Esophagus muscularis mucosa (tissue), 3 donors: ENCODE measurements around the gene AQP6.

ENCODE experiments used
- EP300 ChIP-seq: sonication (generic); formaldehyde crosslinking; IDR thresholded peaks from one replicate; pipeline ENCODE4 v1.6.1; 2017; ENCODE audit warnings: antibody characterized with exemption
- TF ChIP-seq, protein P1 (sequence below), 3 experiments: fragments of 200-600 bp in 2 of 3; fragments of 450-650 bp in 1 of 3; sonication (generic) in 2 of 3; IDR thresholded peaks; one replicate each; pipeline ENCODE4 v1.5.1; 2017 to 2019; ENCODE audit warnings: antibody characterized with exemption in 3 of 3, mild to moderate bottlenecking in 2 of 3, moderate library complexity in 1 of 3

DNA sequence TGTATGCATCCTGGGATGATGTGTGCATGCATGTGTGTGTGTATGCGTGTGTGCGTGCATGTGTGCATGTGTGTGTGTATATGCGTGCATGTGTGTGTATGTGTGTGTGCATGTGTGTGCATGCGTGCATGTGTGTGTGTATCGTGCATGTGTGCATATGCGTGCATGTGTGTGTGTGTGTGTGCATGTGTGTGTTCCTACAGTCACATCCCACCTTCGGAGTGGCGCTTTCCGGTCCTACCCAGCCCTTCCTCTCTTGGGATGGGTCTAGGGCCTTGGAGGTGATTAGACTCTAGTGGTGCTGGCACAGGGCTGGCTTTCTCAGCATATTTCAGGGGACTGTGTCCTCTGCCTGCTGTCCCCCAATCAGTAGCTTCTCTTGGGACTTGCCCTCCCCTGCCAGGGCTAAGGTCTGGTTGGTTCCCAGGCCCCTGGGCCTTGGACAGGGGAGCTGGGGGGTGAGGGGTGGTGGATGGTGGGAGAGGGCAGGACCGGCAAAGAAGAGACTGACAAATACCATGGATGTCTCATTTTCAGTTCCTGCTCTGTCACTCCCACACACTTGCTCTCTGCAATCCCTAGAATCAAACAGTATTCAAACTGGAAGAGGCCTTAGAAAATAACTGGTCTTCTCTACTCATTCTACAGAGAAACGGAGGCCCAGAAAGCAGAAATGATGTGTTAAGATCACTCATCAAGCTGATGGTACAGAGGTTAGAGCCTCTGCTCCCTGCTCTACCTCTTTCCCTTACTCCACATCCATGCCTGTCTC, 47.1 kb upstream of the AQP6 start:
- no peak for TF ChIP-seq EP300
- TF ChIP-seq, protein P1, sequence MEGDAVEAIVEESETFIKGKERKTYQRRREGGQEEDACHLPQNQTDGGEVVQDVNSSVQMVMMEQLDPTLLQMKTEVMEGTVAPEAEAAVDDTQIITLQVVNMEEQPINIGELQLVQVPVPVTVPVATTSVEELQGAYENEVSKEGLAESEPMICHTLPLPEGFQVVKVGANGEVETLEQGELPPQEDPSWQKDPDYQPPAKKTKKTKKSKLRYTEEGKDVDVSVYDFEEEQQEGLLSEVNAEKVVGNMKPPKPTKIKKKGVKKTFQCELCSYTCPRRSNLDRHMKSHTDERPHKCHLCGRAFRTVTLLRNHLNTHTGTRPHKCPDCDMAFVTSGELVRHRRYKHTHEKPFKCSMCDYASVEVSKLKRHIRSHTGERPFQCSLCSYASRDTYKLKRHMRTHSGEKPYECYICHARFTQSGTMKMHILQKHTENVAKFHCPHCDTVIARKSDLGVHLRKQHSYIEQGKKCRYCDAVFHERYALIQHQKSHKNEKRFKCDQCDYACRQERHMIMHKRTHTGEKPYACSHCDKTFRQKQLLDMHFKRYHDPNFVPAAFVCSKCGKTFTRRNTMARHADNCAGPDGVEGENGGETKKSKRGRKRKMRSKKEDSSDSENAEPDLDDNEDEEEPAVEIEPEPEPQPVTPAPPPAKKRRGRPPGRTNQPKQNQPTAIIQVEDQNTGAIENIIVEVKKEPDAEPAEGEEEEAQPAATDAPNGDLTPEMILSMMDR (IDR thresholded peaks at IDR 0.05) = no peak
